Measurements from ENCODE around the gene TMEM248.

GRCh38 chr7:66904063-66904593, 16.9 kb upstream of the TMEM248 start:
- TF ChIP-seq CTCF (IDR thresholded peaks at IDR 0.05 in 2 of 3, conservative IDR thresholded peaks at IDR 0.05 in 1 of 3; ENCODE audit: borderline replicate concordance in 1 of 3, insufficient read depth in 1 of 3, low read depth in 2 of 3, low read length in 2 of 3) (no peak), RAD21 (IDR thresholded peaks at IDR 0.05; ENCODE audit: low read depth) (no peak)
